ENCODE measurements around the gene ENPP1.

- TF ChIP-seq POLR2A (IDR thresholded peaks at IDR 0.05), result no peak
- TF ChIP-seq CTCF (IDR thresholded peaks at IDR 0.05), result no peak
These were observed 26.1 kb upstream of the ENPP1 start for GRCh38 chr6:131781687-131782086.

Measured in uterus (tissue), 2 donors.